IPS-18c (cell line): ENCODE results near the gene BMF.
"Not testable (repeated sequence)": the region's sequence is repeated elsewhere in the genome, so short reads cannot be mapped to it uniquely, and the experiment has no call there.

ENCODE experiments used
- H3K4me3 ChIP-seq: 2 replicates; pipeline ENCODE4 v1.7.0; 2013; ENCODE audit warnings: low read depth, mild to moderate bottlenecking, low read length, moderate library complexity; ENCODE audit not compliant: insufficient read depth
- H3K9me3 ChIP-seq: one replicate; pipeline ENCODE4 v1.6.1; 2013; ENCODE audit warnings: mild to moderate bottlenecking, low read length, moderate library complexity; ENCODE audit not compliant: control insufficient read depth, insufficient read depth

The BMF gene

GRCh38 chr15:40108855-40109735 is at the start of gene BMF:
BMF (minus strand) TSS chr15:40108879; CDS start chr15:40106086, 2,793 bp downstream.
- H3K4me3 ChIP-seq, result peak within 1 kb of the TSS; percentile 96
- H3K9me3 ChIP-seq, result no peaks in the 10 kb centered on the region

GRCh38 chr15:40157778-40158447 is 49.2 kb upstream of the BMF start:
- Histone ChIP-seq H3K4me3 (no peak overlapping the region), H3K9me3 (peaks cover 2% of the 10 kb centered on the region)

- Histone ChIP-seq H3K4me3 (no peak overlapping the region), H3K9me3 (peaks cover 2% of the 10 kb centered on the region)
Observed at GRCh38 chr15:40155270-40155910, 46.7 kb upstream of the BMF start.

GRCh38 chr15:40154821-40155220 is 46.1 kb upstream of the BMF start:
- H3K4me3 ChIP-seq, H3K9me3 ChIP-seq: not testable (repeated sequence)

GRCh38 chr15:40151991-40152390 is 43.3 kb upstream of the BMF start:
- H3K9me3 ChIP-seq, result peaks cover 2% of the 10 kb centered on the region

GRCh38 chr15:40151499-40151898 is 42.8 kb upstream of the BMF start:
- Histone ChIP-seq H3K9me3 (peaks cover 2% of the 10 kb centered on the region), H3K4me3 (no peak overlapping the region)

More at GRCh38 chr15:40151991-40152390, 43.3 kb upstream of the BMF start:
- H3K4me3 ChIP-seq, result no peak overlapping the region

- H3K4me3 ChIP-seq, result no peak overlapping the region
- H3K9me3 ChIP-seq, result no peaks in the 10 kb centered on the region
Observed at GRCh38 chr15:40150163-40150925, 41.7 kb upstream of the BMF start.

- Histone ChIP-seq H3K4me3 (no peak overlapping the region), H3K9me3 (no peaks in the 10 kb centered on the region)
Observed at GRCh38 chr15:40149339-40149738, 40.7 kb upstream of the BMF start.

GRCh38 chr15:40146037-40146436 is 37.4 kb upstream of the BMF start:
- Histone ChIP-seq H3K4me3 (no peak overlapping the region), H3K9me3 (no peaks in the 10 kb centered on the region)

- Histone ChIP-seq H3K9me3 (no peaks in the 10 kb centered on the region), H3K4me3 (no peak overlapping the region)
Observed at GRCh38 chr15:40142428-40142827, 33.7 kb upstream of the BMF start.

GRCh38 chr15:40138201-40138570 is 29.5 kb upstream of the BMF start:
- H3K9me3 ChIP-seq, H3K4me3 ChIP-seq: not testable (repeated sequence)

GRCh38 chr15:40137303-40138200 is 28.9 kb upstream of the BMF start:
- H3K4me3 ChIP-seq, result no peak overlapping the region
- no peaks in the 10 kb centered on the region for H3K9me3 ChIP-seq

- Histone ChIP-seq H3K4me3 (no peak overlapping the region), H3K9me3 (no peaks in the 10 kb centered on the region)
Observed at GRCh38 chr15:40136470-40137302, 28.0 kb upstream of the BMF start.

GRCh38 chr15:40135846-40136450 is 27.3 kb upstream of the BMF start:
- H3K4me3 ChIP-seq, result not testable (repeated sequence)

GRCh38 chr15:40134885-40135284 is 26.2 kb upstream of the BMF start:
- Histone ChIP-seq H3K9me3 (no peaks in the 10 kb centered on the region), H3K4me3 (no peak overlapping the region)

More at GRCh38 chr15:40135846-40136450, 27.3 kb upstream of the BMF start:
- H3K9me3 ChIP-seq, result not testable (repeated sequence)
